Measurements from ENCODE around the gene CPNE5. TPM values are rescaled to one million over a fixed set of nuclear protein-coding genes. Genes with fewer than 3 reads are reported as not detected.
A peak's percentile ranks its signal among the peaks of the same experiment; 100 is the strongest.

The CPNE5 gene
- total RNA-seq, 1 donor from 2014 or later = 2.9 TPM

- Mint-ChIP-seq H3K36me3 (ENCODE audit: unreplicated experiment) (no peaks in the 10 kb centered on the region), H3K27ac (ENCODE audit: unreplicated experiment) (no peak overlapping the region), H3K4me3 (ENCODE audit: unreplicated experiment) (no peak overlapping the region), H3K9me3 (ENCODE audit: unreplicated experiment) (peaks cover 16% of the 10 kb centered on the region), H3K4me1 (ENCODE audit: low read depth, unreplicated experiment) (peaks cover 14% of the 10 kb centered on the region), H3K27me3 (ENCODE audit: unreplicated experiment) (peaks cover 21% of the 10 kb centered on the region)
- no peak for DNase-seq
- TF ChIP-seq CTCF (IDR thresholded peaks at IDR 0.05; ENCODE audit: partially characterized antibody, unreplicated experiment) = no peak
Observed at GRCh38 chr6:36836111-36837021, 2.9 kb downstream of the CPNE5 start.

- no peak for TF ChIP-seq CTCF (IDR thresholded peaks at IDR 0.05; ENCODE audit: partially characterized antibody, unreplicated experiment)
- Mint-ChIP-seq H3K27me3 (ENCODE audit: unreplicated experiment) (peaks cover 15% of the 10 kb centered on the region), H3K4me3 (ENCODE audit: unreplicated experiment) (peak overlapping the region; percentile 12), H3K4me1 (ENCODE audit: low read depth, unreplicated experiment) (peaks cover 9% of the 10 kb centered on the region), H3K27ac (ENCODE audit: unreplicated experiment) (peak overlapping the region; percentile 25), H3K9me3 (ENCODE audit: unreplicated experiment) (peaks cover 10% of the 10 kb centered on the region), H3K36me3 (ENCODE audit: unreplicated experiment) (no peaks in the 10 kb centered on the region)
- DNase-seq = peak; percentile 52
Observed at GRCh38 chr6:36834576-36835341, 4.5 kb downstream of the CPNE5 start.

- peaks cover 9% of the 10 kb centered on the region for H3K4me1 Mint-ChIP-seq (ENCODE audit: low read depth, unreplicated experiment)
- no peaks in the 10 kb centered on the region for H3K36me3 Mint-ChIP-seq (ENCODE audit: unreplicated experiment)
Observed at GRCh38 chr6:36833182-36833789, 6.0 kb downstream of the CPNE5 start.

GRCh38 chr6:36832313-36832712, 6.9 kb downstream of the CPNE5 start:
- no peak for TF ChIP-seq CTCF (IDR thresholded peaks at IDR 0.05; ENCODE audit: partially characterized antibody, unreplicated experiment)
- DNase-seq = no peak
- peaks cover 5% of the 10 kb centered on the region for H3K27me3 Mint-ChIP-seq (ENCODE audit: unreplicated experiment)
- no peak overlapping the region for H3K4me3 Mint-ChIP-seq (ENCODE audit: unreplicated experiment)
- peaks cover 10% of the 10 kb centered on the region for H3K9me3 Mint-ChIP-seq (ENCODE audit: unreplicated experiment)
- H3K27ac Mint-ChIP-seq (ENCODE audit: unreplicated experiment) = no peak overlapping the region
- H3K36me3 Mint-ChIP-seq (ENCODE audit: unreplicated experiment) = no peaks in the 10 kb centered on the region
- peaks cover 12% of the 10 kb centered on the region for H3K4me1 Mint-ChIP-seq (ENCODE audit: low read depth, unreplicated experiment)

More at GRCh38 chr6:36833182-36833789, 6.0 kb downstream of the CPNE5 start:
- H3K27ac Mint-ChIP-seq (ENCODE audit: unreplicated experiment) = no peak overlapping the region
- H3K27me3 Mint-ChIP-seq (ENCODE audit: unreplicated experiment) = peaks cover 10% of the 10 kb centered on the region
- DNase-seq = no peak
- no peak overlapping the region for H3K4me3 Mint-ChIP-seq (ENCODE audit: unreplicated experiment)
- TF ChIP-seq CTCF (IDR thresholded peaks at IDR 0.05; ENCODE audit: partially characterized antibody, unreplicated experiment) = no peak
- H3K9me3 Mint-ChIP-seq (ENCODE audit: unreplicated experiment) = peaks cover 10% of the 10 kb centered on the region

Data from glutamatergic neuron (in vitro differentiated cells).